Activated naive CD4-positive, alpha-beta T cell treated with anti-CD3 and anti-CD28 coated beads, Interleukin-2, amount 50 U/mL, for 16 hours (primary cell): ENCODE data around the gene NR1D1.

Experiments used
- DNase-seq: peaks from one replicate; pipeline ENCODE4 v3.0.0-alpha.2; 2020

Gene NR1D1

DNA sequence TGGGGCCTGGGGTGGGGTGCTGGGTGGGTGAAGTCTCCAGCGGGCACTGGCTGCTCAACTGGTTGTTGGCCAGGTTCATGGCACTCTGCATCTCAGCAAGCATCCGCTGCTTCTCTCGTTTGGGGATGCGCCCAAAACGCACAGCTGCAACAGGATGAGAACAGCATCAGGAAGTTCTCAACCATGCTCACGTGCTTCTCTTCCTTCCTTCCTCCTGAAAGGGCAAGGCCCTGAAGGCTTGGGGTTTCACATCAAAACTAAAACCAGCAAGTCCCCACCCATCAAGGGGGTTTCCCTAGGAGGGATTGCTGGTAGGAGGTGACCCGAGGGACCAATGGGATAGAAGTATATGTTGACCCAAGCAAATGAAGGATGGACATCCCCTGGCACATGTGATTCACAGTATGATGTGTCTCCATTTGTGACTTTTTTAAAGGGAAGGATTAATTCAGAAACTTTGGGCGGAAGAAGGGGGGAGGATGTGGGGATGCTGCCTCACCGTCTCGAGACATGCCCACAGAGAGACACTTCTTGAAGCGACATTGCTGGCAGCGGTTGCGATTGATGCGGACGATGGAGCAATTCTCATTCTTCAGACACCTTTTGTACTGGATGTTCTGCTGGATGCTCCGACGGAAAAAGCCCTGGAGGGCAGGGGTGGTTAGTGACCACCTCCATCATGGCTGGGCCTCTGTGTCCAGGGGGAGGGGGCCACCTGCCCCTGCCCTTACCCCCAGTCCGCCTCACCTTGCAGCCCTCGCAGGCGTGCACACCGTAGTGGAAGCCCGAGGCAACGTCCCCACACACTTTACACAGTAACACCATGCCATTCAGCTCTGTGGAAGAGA lies 4.2 kb downstream of the NR1D1 start:
- DNase-seq = peak; percentile 69

DNA sequence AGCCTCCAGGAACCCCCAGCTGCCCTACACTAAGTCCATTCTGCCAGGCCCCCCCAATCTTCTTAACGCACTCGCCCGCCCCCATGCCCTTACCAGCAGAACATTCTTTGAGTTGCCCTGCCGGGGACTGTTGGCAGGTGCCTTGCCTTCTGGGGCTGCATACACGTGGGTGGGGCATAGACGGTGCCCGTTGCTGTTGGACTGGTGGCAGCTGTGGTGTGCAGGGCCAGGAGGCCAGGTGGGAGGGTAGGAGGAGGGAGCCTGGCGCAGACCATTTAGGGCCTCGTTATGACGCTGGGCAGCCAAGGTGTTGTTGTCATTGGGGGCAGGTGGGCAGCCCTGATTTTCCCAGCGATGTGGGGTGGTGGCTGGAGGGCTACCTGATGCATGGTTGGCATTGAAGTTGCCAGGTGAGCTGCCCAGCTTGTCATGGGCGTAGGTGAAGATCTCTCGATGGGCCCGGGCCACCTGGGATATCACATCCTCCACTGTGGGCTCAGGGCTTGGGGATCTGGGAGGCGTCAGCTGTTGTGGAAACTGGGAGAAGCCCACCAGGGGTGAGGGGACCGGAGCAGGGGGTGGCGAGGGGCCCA lies 4.9 kb downstream of the NR1D1 start:
- DNase-seq = no peak

DNA sequence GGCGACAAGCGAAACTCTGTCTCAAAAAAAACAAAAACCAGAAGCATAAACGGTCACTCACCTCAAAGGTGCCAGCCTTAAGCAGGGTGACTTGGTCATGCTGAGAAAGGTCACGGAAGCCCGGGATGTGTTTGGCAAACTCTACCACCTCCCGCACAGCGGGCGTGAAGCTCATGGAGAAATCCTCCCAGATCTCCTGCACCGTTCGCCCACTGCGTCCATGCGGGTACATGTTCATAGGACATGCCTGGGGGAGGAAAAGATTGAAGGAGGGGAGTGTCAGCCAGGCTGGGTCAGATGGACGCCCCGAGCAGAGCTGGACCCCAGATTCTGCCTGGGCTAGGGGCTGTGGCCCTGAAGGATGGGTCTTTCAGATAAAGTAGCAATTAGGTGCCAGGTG lies 5.5 kb downstream of the NR1D1 start:
- no peak for DNase-seq

DNA sequence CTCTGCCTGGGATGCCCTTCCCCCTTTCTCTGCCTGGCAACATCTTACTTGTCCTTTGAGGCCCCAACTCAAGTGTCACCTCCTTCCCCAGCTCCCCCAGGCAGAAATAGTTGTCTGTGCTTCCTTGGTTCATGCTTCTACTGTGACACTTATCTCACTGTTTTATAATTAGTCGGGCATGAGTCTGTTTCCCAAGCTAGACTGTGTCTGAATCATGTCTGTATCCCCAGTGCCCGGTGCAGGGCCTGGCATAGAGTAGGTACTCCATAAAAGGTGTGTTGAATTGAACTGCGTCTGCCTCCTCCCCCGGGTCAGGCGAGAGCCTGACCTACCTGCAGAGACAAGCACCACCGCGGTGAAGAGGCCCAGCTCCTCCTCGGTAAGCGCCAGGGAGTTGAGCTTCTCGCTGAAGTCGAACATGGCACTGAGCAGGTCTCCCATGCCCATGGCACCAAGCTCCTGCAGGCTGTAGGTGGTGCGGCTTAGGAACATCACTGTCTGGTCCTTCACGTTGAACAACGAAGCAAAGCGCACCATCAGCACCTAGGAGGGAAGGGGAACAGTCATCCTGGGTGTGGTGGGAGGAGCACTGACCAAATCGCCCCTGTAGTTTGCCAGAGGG lies 6.7 kb downstream of the NR1D1 start:
- DNase-seq = no peak

DNA sequence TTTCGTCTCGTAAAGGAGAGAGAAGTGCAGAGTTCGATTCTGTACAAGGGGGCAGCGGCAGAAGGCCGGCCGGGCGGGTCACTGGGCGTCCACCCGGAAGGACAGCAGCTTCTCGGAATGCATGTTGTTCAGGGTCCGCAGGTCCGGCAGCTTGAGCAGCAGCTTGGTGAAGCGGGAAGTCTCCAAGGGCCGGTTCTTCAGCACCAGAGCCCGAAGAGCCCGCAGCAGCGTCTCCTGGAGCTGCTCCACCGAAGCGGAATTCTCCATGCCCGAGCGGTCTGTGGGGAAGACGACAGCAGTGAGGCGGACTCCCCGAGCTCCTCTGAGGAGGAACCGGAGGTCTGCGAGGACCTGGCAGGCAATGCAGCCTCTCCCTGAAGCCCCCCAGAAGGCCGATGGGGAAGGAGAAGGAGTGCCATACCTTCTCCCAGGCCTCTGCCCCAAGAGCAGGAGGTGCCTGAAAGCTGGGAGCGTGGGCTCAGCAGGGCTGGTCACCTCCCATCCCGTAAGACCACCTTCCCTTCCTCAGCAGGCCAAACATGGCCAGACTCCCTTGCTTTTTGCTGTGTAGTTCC lies 7.3 kb downstream of the NR1D1 start:
- DNase-seq = no peak

DNA sequence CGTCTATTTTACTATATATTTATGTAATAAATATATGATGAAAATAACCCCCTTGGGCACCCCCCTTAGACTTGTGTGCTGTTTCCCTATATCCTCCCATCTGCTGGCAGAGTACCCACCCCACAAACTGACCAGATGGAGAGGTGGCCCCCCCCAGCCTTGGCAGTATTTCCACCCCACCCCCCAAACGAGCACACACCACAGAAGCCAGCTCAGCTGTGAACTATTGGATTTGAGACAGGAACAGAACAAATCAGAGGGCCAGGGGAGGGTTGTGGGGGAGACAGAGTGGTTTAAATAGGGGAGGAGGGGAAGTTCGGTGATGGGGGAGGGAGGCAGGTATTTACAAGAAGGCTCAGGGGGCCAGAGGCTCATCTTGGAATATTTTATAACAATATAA lies 7.8 kb downstream of the NR1D1 start:
- no peak for DNase-seq

- no peak for DNase-seq
Observed at GRCh38 chr17:40091691-40092397, 8.5 kb downstream of the NR1D1 start.

DNA sequence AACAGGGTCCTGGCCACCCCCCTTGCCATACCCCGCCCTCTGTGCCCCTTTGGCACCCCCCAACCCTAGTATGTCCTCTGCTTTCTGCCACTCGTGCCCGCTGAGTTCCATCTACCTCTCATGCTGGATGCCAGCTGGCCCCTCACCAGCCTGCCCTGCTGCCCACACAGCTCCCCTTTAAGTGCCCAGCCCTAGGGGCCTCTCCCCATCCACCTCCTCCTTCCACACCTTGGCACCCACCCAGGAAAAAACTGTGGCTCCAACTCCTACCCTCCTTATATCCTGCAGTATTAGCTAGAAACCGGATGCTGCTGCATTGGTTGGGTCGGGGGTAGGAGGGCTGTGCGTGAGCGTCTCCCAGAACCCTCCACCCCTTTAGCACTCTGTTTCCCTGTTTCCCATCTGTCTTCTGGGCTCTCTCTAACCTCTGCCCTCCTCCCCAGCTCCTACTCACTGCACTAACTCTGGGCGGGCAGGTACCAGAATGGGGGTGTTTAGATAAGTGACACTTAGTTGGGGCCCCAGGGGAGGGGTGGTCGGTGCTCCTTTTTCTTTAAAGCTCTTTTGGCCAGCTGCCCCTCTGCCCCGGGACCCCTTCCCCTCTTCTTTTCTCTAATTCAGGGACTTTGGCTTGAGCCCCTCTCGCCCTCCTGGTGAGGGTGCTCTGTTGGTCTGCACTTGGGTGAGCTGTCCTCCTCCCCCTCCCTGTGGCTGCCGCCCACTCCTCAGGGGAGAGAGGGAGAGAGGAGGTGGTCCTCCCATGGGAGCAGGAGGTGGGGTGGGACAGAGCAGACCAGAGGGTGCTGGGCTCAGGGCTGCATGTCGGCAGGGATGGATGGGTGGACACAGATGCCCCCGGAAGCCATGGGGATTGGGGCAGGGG lies 9.9 kb downstream of the NR1D1 start:
- no peak for DNase-seq

- DNase-seq = no peak
Observed at GRCh38 chr17:40089077-40089895, 11.1 kb downstream of the NR1D1 start.

DNA sequence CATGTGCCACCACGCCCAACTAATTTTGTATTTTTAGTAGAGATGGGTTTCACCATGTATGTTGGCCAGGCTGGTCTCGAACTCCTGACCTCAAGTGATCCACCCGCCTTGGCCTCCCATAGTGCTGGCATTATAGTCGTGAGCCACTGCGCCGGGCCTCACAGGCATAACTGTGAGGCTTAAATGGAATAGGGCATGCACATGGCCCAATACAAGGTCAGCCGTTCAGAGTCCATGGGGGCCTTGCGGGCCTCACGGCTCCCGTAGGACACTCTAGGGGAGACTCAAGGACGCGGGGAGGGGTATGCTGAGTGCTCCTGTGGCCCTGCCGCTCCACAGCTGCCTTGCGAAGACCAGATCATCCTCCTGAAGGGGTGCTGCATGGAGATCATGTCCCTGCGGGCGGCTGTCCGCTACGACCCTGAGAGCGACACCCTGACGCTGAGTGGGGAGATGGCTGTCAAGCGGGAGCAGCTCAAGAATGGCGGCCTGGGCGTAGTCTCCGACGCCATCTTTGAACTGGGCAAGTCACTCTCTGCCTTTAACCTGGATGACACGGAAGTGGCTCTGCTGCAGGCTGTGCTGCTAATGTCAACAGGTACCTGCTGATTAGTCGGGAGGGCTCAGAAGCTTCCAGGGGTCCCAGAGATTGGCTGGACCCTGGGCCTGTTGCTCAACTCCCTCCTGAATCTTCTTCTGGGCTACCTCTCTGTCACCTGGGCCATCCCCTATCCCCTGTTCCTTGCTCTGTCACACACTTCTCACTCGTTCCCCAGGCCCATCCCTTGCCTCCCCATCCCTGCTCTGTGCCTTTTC lies 12.3 kb downstream of the NR1D1 start:
- no peak for DNase-seq

DNA sequence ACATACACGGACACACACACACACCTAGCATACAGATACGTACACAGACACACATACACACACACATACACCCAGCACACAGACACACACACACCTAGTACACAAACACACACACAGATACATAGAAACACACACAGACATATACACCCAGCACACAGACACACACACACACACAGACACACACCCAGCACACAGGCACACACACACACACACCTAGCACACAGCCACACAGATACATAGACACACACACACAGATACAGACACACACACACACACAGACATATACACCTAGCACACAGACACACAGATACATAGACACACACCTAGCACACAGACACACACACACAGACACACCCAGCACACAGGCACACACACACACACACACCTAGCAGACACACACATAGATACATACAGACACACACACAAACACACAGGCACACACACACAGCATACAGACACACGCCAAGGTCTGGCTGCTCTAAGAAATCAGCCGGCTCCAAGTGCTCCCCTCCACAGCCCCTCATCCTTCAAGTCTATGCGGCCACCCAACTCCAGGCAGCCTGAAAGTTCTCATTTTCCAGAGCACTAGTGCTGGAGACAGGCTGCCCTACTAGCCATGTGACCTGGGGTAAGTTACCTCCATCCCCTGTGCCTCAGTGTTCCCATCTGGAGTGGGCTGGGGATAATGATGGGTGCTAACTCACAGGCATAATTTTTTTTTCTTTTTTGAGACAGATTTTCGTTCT lies 13.2 kb downstream of the NR1D1 start:
- no peak for DNase-seq

- DNase-seq = peak; percentile 76
Observed at GRCh38 chr17:40086150-40087044, 14.0 kb downstream of the NR1D1 start.

GRCh38 chr17:40084477-40084876 lies 15.9 kb downstream of the NR1D1 start:
- DNase-seq = no peak

- DNase-seq = no peak
Observed at GRCh38 chr17:40079545-40079944, 20.8 kb downstream of the NR1D1 start.

DNA sequence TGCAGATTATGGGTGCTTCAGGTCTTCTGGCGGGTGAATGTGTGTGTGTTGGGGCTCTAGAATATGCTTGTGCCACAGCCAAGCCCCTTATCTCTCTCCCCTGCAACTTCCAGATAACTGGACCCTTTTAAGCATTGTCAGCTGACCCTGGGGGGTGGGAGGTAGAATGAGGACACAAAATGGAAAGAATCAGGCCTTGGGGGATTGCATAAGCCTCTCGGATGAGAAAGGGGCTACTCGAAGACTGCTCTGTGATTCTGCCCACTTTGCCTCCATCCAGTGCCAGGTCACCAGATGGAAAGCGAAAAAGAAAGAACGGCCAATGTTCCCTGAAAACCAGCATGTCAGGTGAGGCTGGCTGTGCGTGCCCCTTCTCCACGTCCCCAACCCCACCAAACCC lies 23.8 kb downstream of the NR1D1 start:
- DNase-seq = no peak

- no peak for DNase-seq
Observed at GRCh38 chr17:40075942-40076498, 24.4 kb downstream of the NR1D1 start.

DNA sequence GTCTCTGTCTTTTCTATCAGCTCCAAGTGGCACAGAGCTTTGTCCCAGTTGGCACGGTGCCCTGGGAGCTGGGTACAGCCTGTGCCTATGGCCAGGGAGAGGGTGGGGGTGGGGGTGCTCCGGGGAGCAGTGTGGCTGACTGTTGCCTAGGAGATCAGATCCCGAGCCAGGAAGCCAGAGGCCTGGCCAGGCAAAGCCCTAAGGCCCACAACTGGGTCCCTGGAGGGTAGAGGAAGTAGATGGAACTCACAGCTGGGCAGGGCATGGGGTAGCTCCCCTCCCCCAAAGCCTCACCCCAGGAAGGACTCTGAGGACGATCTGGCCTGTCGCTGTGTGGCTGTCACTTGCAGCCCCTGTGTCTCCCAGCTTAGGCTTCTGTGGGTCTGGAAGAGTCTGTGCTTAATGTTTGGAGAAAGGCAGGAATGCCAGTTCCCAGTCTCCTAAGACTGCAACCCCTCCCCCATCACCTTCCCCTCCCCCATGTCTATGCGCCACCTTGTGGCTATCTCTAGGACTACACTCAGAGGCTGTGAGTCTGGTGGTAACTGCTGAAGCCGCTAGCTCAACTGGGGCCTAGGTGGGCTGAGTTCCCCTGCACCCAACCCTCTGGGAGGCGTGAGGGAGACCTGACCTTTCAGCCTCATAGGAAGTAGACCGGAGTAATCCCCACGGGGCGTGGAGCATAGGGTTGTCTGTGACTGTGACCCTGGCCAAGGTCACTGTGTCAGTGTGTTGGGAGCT lies 25.0 kb downstream of the NR1D1 start:
- DNase-seq = peak; percentile 68

DNA sequence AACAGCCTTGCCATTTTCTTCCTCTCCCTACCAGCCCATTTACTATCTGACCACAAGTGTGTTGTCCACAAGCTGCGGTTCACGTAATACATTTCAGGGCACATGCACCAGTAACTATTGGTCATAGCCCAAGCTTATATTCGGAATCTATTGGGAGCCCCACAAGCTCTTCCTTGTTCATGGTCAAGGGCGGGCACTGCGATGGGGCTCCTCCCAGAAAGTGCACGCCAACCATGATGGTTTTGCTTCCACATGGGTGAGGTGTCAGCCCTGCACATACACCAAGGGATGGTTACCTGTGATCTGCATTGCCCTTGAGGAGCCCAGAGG lies 25.6 kb downstream of the NR1D1 start:
- no peak for DNase-seq
